H9 (cell line): ENCODE results near the gene PSMA2. TPM values are rescaled to one million over a fixed set of nuclear protein-coding genes. Genes with fewer than 3 reads are reported as not detected.

Experiments used
- DNase-seq: peaks from one replicate; pipeline ENCODE4 v3.0.0-alpha.2; 2017
- H2AFZ ChIP-seq: one replicate; pipeline ENCODE4 v1.6.1; 2013; ENCODE audit warnings: mild to moderate bottlenecking, low read length, control low read depth, moderate library complexity
- H2AK5ac ChIP-seq: 2 replicates; pipeline ENCODE4 v1.6.1; 2013; ENCODE audit warnings: low read length, control low read depth, mixed read lengths; ENCODE audit not compliant: insufficient read length
- H2BK120ac ChIP-seq: one replicate; pipeline ENCODE4 v1.6.1; 2013; ENCODE audit warnings: low read depth, mild to moderate bottlenecking, low read length, control low read depth, inconsistent platforms; ENCODE audit not compliant: poor library complexity, severe bottlenecking
- H2BK12ac ChIP-seq: 2 replicates; pipeline ENCODE4 v1.6.1; 2013; ENCODE audit warnings: low read length, control low read depth, mixed read lengths, low read depth; ENCODE audit not compliant: insufficient read length
- H2BK15ac ChIP-seq: 2 replicates; pipeline ENCODE4 v1.6.1; 2013; ENCODE audit warnings: low read depth, low read length, control low read depth
- H2BK20ac ChIP-seq: one replicate; pipeline ENCODE4 v1.6.1; 2013; ENCODE audit warnings: low read depth, mild to moderate bottlenecking, low read length, control low read depth, inconsistent platforms; ENCODE audit not compliant: poor library complexity, severe bottlenecking
- H2BK5ac ChIP-seq: 2 replicates; pipeline ENCODE4 v1.6.1; 2013; ENCODE audit warnings: low read length, control low read depth, mixed read lengths; ENCODE audit not compliant: insufficient read length
- H3K14ac ChIP-seq: 2 replicates; pipeline ENCODE4 v1.6.1; 2013; ENCODE audit warnings: low read length, control low read depth; ENCODE audit not compliant: insufficient read depth
- H3K18ac ChIP-seq: 2 replicates; pipeline ENCODE4 v1.6.1; 2013; ENCODE audit warnings: low read depth, mild to moderate bottlenecking, mixed read lengths, low read length, control low read depth; ENCODE audit not compliant: insufficient read length
- H3K23ac ChIP-seq: 2 replicates; pipeline ENCODE4 v1.6.1; 2013; ENCODE audit warnings: low read length, control low read depth, mixed read lengths, low read depth; ENCODE audit not compliant: insufficient read length
- H3K23me2 ChIP-seq: 2 replicates; pipeline ENCODE4 v1.6.1; 2013; ENCODE audit warnings: low read depth, mild to moderate bottlenecking, mixed read lengths, low read length, control low read depth; ENCODE audit not compliant: insufficient read length, poor library complexity, severe bottlenecking
- H3K27ac ChIP-seq: 2 replicates; pipeline ENCODE4 v1.5.1; 2013; ENCODE audit warnings: low read length, control low read depth, mixed read lengths, low read depth; ENCODE audit not compliant: insufficient read length
- H3K27me3 ChIP-seq: 2 replicates; pipeline ENCODE4 v1.6.1; 2013; ENCODE audit warnings: low read length, control low read depth, inconsistent platforms; ENCODE audit not compliant: insufficient read depth
- H3K4ac ChIP-seq: 2 replicates; pipeline ENCODE4 v1.6.1; 2013; ENCODE audit warnings: low read depth, mild to moderate bottlenecking, control low read depth, inconsistent platforms, low read length, moderate library complexity
- H3K4me1 ChIP-seq: 2 replicates; pipeline ENCODE4 v1.6.1; 2013; ENCODE audit warnings: low read length, control low read depth, inconsistent platforms; ENCODE audit not compliant: insufficient read depth
- H3K4me2 ChIP-seq: 2 replicates; pipeline ENCODE4 v1.6.1; 2013; ENCODE audit warnings: low read length, control low read depth, mixed read lengths; ENCODE audit not compliant: insufficient read length, insufficient read depth
- H3K56ac ChIP-seq: 2 replicates; pipeline ENCODE4 v1.6.1; 2013; ENCODE audit warnings: low read depth, mild to moderate bottlenecking, mixed read lengths, low read length, control low read depth; ENCODE audit not compliant: insufficient read length
- H3K79me1 ChIP-seq: 2 replicates; pipeline ENCODE4 v1.6.1; 2013; ENCODE audit warnings: low read depth, mild to moderate bottlenecking, moderate library complexity, low read length, control low read depth, inconsistent platforms; ENCODE audit not compliant: insufficient read depth, poor library complexity, severe bottlenecking
- H3K79me2 ChIP-seq: 2 replicates; pipeline ENCODE4 v1.6.1; 2013; ENCODE audit warnings: low read length, control low read depth, inconsistent platforms; ENCODE audit not compliant: insufficient read depth
- H3K9ac ChIP-seq: 2 replicates; pipeline ENCODE4 v1.6.1; 2013; ENCODE audit warnings: low read length, control low read depth, mixed read lengths; ENCODE audit not compliant: insufficient read length; ENCODE audit errors: extremely low read depth
- H3K9me3 ChIP-seq: one replicate; pipeline ENCODE4 v1.6.1; 2013; ENCODE audit warnings: low read depth, low read length, inconsistent platforms; ENCODE audit not compliant: control insufficient read depth
- H3T11ph ChIP-seq: one replicate; pipeline ENCODE4 v1.6.1; 2013; ENCODE audit warnings: mild to moderate bottlenecking, low read length, control low read depth, inconsistent platforms
- H4K20me1 ChIP-seq: one replicate; pipeline ENCODE4 v1.6.1; 2013; ENCODE audit not compliant: control insufficient read depth, insufficient read length, insufficient read depth
- H4K5ac ChIP-seq: 2 replicates; pipeline ENCODE4 v1.6.1; 2013; ENCODE audit warnings: low read depth, mild to moderate bottlenecking, mixed read lengths, low read length, control low read depth; ENCODE audit not compliant: insufficient read length
- H4K8ac ChIP-seq: replicated peaks from 2 replicates; pipeline ENCODE4 v1.6.1; 2013; ENCODE audit warnings: low read length, control low read depth, mixed read lengths, low read depth; ENCODE audit not compliant: insufficient read length
- H4K91ac ChIP-seq: 2 replicates; pipeline ENCODE4 v1.6.1; 2013; ENCODE audit warnings: low read depth, mild to moderate bottlenecking, moderate library complexity, mixed read lengths, low read length, control low read depth; ENCODE audit not compliant: insufficient read length
- H3K27ac Mint-ChIP-seq, 3 experiments: 2 replicates in 2 of 3; 3 replicates in 1 of 3; pipeline ENCODE4 v1.8.0; 2020 to 2021; ENCODE audit warnings: mixed read lengths in 3 of 3, mild to moderate bottlenecking in 1 of 3, moderate library complexity in 1 of 3
- H3K27me3 Mint-ChIP-seq: 2 replicates; pipeline ENCODE4 v1.8.0; 2021; ENCODE audit warnings: low read depth, mild to moderate bottlenecking, moderate library complexity, mixed read lengths
- H3K36me3 Mint-ChIP-seq, 3 experiments: 2 replicates in 2 of 3; 3 replicates in 1 of 3; pipeline ENCODE4 v1.8.0; 2020 to 2021; ENCODE audit warnings: low read depth in 3 of 3, mixed read lengths in 3 of 3; ENCODE audit not compliant: insufficient read depth in 1 of 3
- H3K4me1 Mint-ChIP-seq, 2 experiments: 2 replicates each; pipeline ENCODE4 v1.8.0; 2020; ENCODE audit warnings: mixed read lengths in 2 of 2
- H3K4me3 Mint-ChIP-seq, 2 experiments: 2 replicates in 1 of 2; 3 replicates in 1 of 2; pipeline ENCODE4 v1.8.0; 2020 to 2021; ENCODE audit warnings: mild to moderate bottlenecking in 2 of 2, mixed read lengths in 2 of 2, moderate library complexity in 1 of 2
- H3K9me3 Mint-ChIP-seq, 2 experiments: 2 replicates in 1 of 2; 3 replicates in 1 of 2; pipeline ENCODE4 v1.8.0; 2020; ENCODE audit warnings: mild to moderate bottlenecking in 2 of 2, mixed read lengths in 2 of 2, moderate library complexity in 1 of 2
- WGBS: extraction: QIAGEN DNeasy Blood & Tissue Kit; methylation state at CpG from one replicate; pipeline ENCODE4 v1.1.7; 2013; ENCODE audit warnings: missing lambda C conversion rate, low lambda C conversion rate, mixed read lengths; ENCODE audit not compliant: insufficient read length; ENCODE audit errors: extremely low coverage; 5-methylcytosine and 5-hydroxymethylcytosine counted together
- total RNA-seq: library from RNA; stranded (reverse); gene quantifications from 2 replicates; pipeline ENCODE4 v1.2.1, GENCODE V29; 2021
- TF ChIP-seq, protein P1 (sequence below): fragments of 200-600 bp; sonication (generic); conservative IDR thresholded peaks from 3 replicates; pipeline ENCODE4 v1.8.0; 2021; ENCODE audit warnings: antibody characterized with exemption, mild to moderate bottlenecking

The PSMA2 gene
- total RNA-seq, 1 experiment from 2014 or later = 227 TPM

- H2AK5ac ChIP-seq = no peak overlapping the region
- H3K4me2 ChIP-seq = no peak overlapping the region
- no peak overlapping the region for H2BK15ac ChIP-seq
- peaks cover 29% of the 10 kb centered on the region for H3K79me2 ChIP-seq
- no peak overlapping the region for H3K14ac ChIP-seq
- no peak overlapping the region for H3K4ac ChIP-seq
- no peak overlapping the region for H3K18ac ChIP-seq
- no peak overlapping the region for H4K8ac ChIP-seq
- H3K79me1 ChIP-seq = peaks cover 3% of the 10 kb centered on the region
- WGBS = no CpG with 5 or more reads among the region's 5 CpGs
- no peak overlapping the region for H2AFZ ChIP-seq
- no peak overlapping the region for H3T11ph ChIP-seq
- no peak overlapping the region for H3K9ac ChIP-seq
- no peaks in the 10 kb centered on the region for H3K4me1 ChIP-seq
- no peak overlapping the region for H2BK120ac ChIP-seq
- peaks cover 3% of the 10 kb centered on the region for H3K23me2 ChIP-seq
- no peak for DNase-seq
- H4K5ac ChIP-seq = no peak overlapping the region
- no peak overlapping the region for H2BK20ac ChIP-seq
- no peak overlapping the region for H2BK12ac ChIP-seq
- no peak overlapping the region for H2BK5ac ChIP-seq
- no peaks in the 10 kb centered on the region for H4K20me1 ChIP-seq
- no peaks in the 10 kb centered on the region for H3K9me3 Mint-ChIP-seq
- no peaks in the 10 kb centered on the region for H3K27me3 Mint-ChIP-seq
- H3K9me3 ChIP-seq = no peaks in the 10 kb centered on the region
- TF ChIP-seq, protein P1, sequence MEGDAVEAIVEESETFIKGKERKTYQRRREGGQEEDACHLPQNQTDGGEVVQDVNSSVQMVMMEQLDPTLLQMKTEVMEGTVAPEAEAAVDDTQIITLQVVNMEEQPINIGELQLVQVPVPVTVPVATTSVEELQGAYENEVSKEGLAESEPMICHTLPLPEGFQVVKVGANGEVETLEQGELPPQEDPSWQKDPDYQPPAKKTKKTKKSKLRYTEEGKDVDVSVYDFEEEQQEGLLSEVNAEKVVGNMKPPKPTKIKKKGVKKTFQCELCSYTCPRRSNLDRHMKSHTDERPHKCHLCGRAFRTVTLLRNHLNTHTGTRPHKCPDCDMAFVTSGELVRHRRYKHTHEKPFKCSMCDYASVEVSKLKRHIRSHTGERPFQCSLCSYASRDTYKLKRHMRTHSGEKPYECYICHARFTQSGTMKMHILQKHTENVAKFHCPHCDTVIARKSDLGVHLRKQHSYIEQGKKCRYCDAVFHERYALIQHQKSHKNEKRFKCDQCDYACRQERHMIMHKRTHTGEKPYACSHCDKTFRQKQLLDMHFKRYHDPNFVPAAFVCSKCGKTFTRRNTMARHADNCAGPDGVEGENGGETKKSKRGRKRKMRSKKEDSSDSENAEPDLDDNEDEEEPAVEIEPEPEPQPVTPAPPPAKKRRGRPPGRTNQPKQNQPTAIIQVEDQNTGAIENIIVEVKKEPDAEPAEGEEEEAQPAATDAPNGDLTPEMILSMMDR = no peak
- H3K27ac Mint-ChIP-seq = no peak overlapping the region
- peaks cover 14 to 33% of the 10 kb centered on the region in 2 experiments for H3K4me1 Mint-ChIP-seq
- no peaks in the 10 kb centered on the region for H3K27me3 ChIP-seq
- H3K27ac ChIP-seq = no peak overlapping the region
- H3K4me3 Mint-ChIP-seq = no peak overlapping the region
- H3K23ac ChIP-seq = no peak overlapping the region
- no peak overlapping the region for H3K56ac ChIP-seq
- H3K36me3 Mint-ChIP-seq = peaks cover 33 to 71% (median 61%) of the 10 kb centered on the region in 3 experiments; a peak in 6 of 7 replicates
- no peak overlapping the region for H4K91ac ChIP-seq
Measured at GRCh38 chr7:42926204-42926603, 5.8 kb downstream of the PSMA2 start.
